K562 (cell line): ENCODE data around the gene HYOU1. TPM values are rescaled to one million over a fixed set of nuclear protein-coding genes. Genes with fewer than 3 reads are reported as not detected.

ENCODE experiments used
- ATAC-seq: fragments of 200-7000 bp; cut with Tn5 transposase; 3 replicates; pipeline ENCODE4 v1.9.1; 2020; ENCODE audit warnings: moderate library complexity
- BruUV-seq: library from RNA; stranded (reverse); fragments of 400-500 nt; replicated peaks from 2 replicates; lab custom pipeline; 2021; lab: Mats Ljungman, UMichigan
- CTCF ChIA-PET: fragments of 300-600 bp; formaldehyde crosslinking; extraction: SDS; loops from one replicate; lab custom pipeline; 2021; ENCODE audit warnings: low intra/inter-chr PET ratio; lab: Yijun Ruan, JAX
- POLR2A ChIA-PET: fragments of 300-600, 350-650 bp; sonication (Branson Sonifier 250); formaldehyde crosslinking; extraction: SDS; loops from one replicate; lab custom pipeline; 2021; ENCODE audit warnings: antibody characterized with exemption, inconsistent platforms; lab: Yijun Ruan, JAX
- DNase-seq, 4 experiments: peaks; one replicate each; pipeline versions ENCODE4 v3.0.0 to v3.0.0-alpha.2; 2011 to 2018; ENCODE audit warnings: low spot score in 3 of 4, mixed read lengths in 3 of 4; ENCODE audit errors: extremely low read depth in 1 of 4
- FAIRE-seq: peaks from 2 replicates; lab custom pipeline; 2011; peaks lifted over from hg19 to GRCh38; lab: Jason Lieb, UNC
- H2AFZ ChIP-seq: 2 replicates; pipeline ENCODE4 v1.6.0; 2011; ENCODE audit warnings: low read depth, low read length, control low read depth, inconsistent platforms
- H3K27ac ChIP-seq: fragments of 200-600 bp; 3 replicates; pipeline ENCODE4 v1.8.0; 2011; ENCODE audit warnings: low read depth, mild to moderate bottlenecking, control low read depth, inconsistent platforms, low read length, moderate library complexity, mixed read lengths; ENCODE audit errors: extremely low read depth
- H3K27me3 ChIP-seq, 2 experiments: fragments of 300-600 bp in 1 of 2; 2 replicates in 1 of 2; 3 replicates in 1 of 2; pipeline versions ENCODE4 v1.6.0 to v1.8.0; 2011; ENCODE audit warnings: inconsistent platforms in 2 of 2, low read length in 2 of 2, mild to moderate bottlenecking in 1 of 2, mixed read lengths in 1 of 2, moderate library complexity in 1 of 2; ENCODE audit not compliant: control insufficient read depth in 2 of 2, insufficient read depth in 2 of 2
- H3K36me3 ChIP-seq: fragments of 300-600 bp; 3 replicates; pipeline ENCODE4 v1.8.0; 2011; ENCODE audit warnings: mild to moderate bottlenecking, low read length, inconsistent platforms; ENCODE audit not compliant: control insufficient read depth, insufficient read depth
- H3K4me1 ChIP-seq, 2 experiments: fragments of 200-600 bp in 1 of 2; replicated peaks in 1 of 2; 2 replicates in 1 of 2; 3 replicates in 1 of 2; pipeline versions ENCODE4 v1.5.1 to v1.8.0; 2011; ENCODE audit warnings: inconsistent platforms in 2 of 2, low read length in 2 of 2, mild to moderate bottlenecking in 1 of 2, mixed read lengths in 1 of 2, moderate library complexity in 1 of 2; ENCODE audit not compliant: control insufficient read depth in 2 of 2, insufficient read depth in 2 of 2
- H3K4me2 ChIP-seq: 2 replicates; pipeline ENCODE4 v1.6.1; 2011; ENCODE audit warnings: low read length, control low read depth, inconsistent platforms, mixed read lengths; ENCODE audit not compliant: insufficient read depth
- H3K4me3 ChIP-seq: fragments of 200-600 bp; sonication (generic), shearing (Covaris generic); 2 replicates; pipeline ENCODE4 v1.5.1; 2016; ENCODE audit warnings: control low read depth, inconsistent platforms
- H3K79me2 ChIP-seq: fragments of 200-600 bp; 3 replicates; pipeline ENCODE4 v1.8.0; 2011; ENCODE audit warnings: low read length, inconsistent platforms; ENCODE audit not compliant: control insufficient read depth, insufficient read depth
- H3K9ac ChIP-seq, 2 experiments: 2 replicates each; pipeline versions ENCODE4 v1.6.0 to v1.6.1; 2011; ENCODE audit warnings: low read depth in 2 of 2, low read length in 2 of 2, control low read depth in 1 of 2, inconsistent platforms in 1 of 2, mild to moderate bottlenecking in 1 of 2, mixed read lengths in 1 of 2; ENCODE audit not compliant: insufficient read depth in 1 of 2
- H3K9me1 ChIP-seq: one replicate; pipeline ENCODE4 v1.6.0; 2011; ENCODE audit warnings: inconsistent platforms, mild to moderate bottlenecking, low read length, moderate library complexity; ENCODE audit not compliant: control insufficient read depth, insufficient read depth
- H3K9me3 ChIP-seq: replicated peaks from 2 replicates; pipeline ENCODE4 v1.5.1; 2011; ENCODE audit warnings: low read depth, low read length, inconsistent platforms; ENCODE audit not compliant: control insufficient read depth, insufficient read depth
- H4K20me1 ChIP-seq: replicated peaks from 2 replicates; pipeline ENCODE4 v1.6.1; 2011; ENCODE audit warnings: low read length, inconsistent platforms, mixed read lengths; ENCODE audit not compliant: control insufficient read depth, insufficient read depth
- CREM ChIP-seq: IDR thresholded peaks from 2 replicates; pipeline ENCODE4 v1.6.1; 2014; ENCODE audit warnings: antibody characterized with exemption, low read depth
- DNMT1 ChIP-seq: fragments of 450-650 bp; IDR thresholded peaks from 2 replicates; pipeline ENCODE4 v1.6.1; 2016; ENCODE audit warnings: antibody characterized with exemption, mild to moderate bottlenecking
- DPF2 ChIP-seq: fragments of 450-650 bp; IDR thresholded peaks from 2 replicates; pipeline ENCODE4 v1.6.1; 2016
- GTF2A2 ChIP-seq: IDR thresholded peaks from 2 replicates; pipeline ENCODE4 v1.6.1; 2016; ENCODE audit warnings: mild to moderate bottlenecking, missing genetic modification characterization, missing compliant biosample characterization
- PCBP2 ChIP-seq: fragments of 200-400 bp; formaldehyde crosslinking; IDR thresholded peaks from 2 replicates; pipeline ENCODE4 v1.6.1; 2018; ENCODE audit warnings: low read length, low read depth, mild to moderate bottlenecking, moderate library complexity; ENCODE audit not compliant: poor library complexity, severe bottlenecking
- PURB ChIP-seq: sonication (generic); formaldehyde crosslinking; IDR thresholded peaks from 2 replicates; pipeline ENCODE4 v1.9.0; 2021; ENCODE audit warnings: low read depth, mild to moderate bottlenecking, missing genetic modification reagents
- SNRNP70 ChIP-seq: fragments of 200-400 bp; formaldehyde crosslinking; optimal IDR thresholded peaks from 2 replicates; pipeline ENCODE3; 2017; ENCODE audit warnings: low read depth, low read length
- YY1 ChIP-seq, 3 experiments: IDR thresholded peaks; 2 replicates each; pipeline ENCODE4 v1.6.1; 2011; ENCODE audit warnings: low read length in 2 of 3, mild to moderate bottlenecking in 2 of 3, moderate library complexity in 2 of 3, borderline replicate concordance in 1 of 3, control low read depth in 1 of 3, low read depth in 1 of 3; ENCODE audit not compliant: insufficient read depth in 3 of 3, insufficient replicate concordance in 2 of 3, control insufficient read depth in 1 of 3, insufficient read length in 1 of 3; ENCODE audit errors: extremely low read depth in 1 of 3
- ZNF174 ChIP-seq: fragments of 250-450 bp; sonication (Bioruptor Pico); IDR thresholded peaks from 2 replicates; pipeline ENCODE4 v1.4.0; 2020; ENCODE audit warnings: mild to moderate bottlenecking
- ZNF347 ChIP-seq: fragments of 450-650 bp; formaldehyde crosslinking; IDR thresholded peaks from 2 replicates; pipeline ENCODE4 v1.4.0; 2020; ENCODE audit warnings: low read depth, mild to moderate bottlenecking, moderate library complexity
- ZNF445 ChIP-seq: fragments of 250-450 bp; sonication (Bioruptor Pico); IDR thresholded peaks from 2 replicates; pipeline ENCODE4 v1.4.0; 2020; ENCODE audit warnings: low read depth, mild to moderate bottlenecking, moderate library complexity
- WGBS: fragments of 100-300 bp; shearing (Covaris generic); methylation state at CpG from one replicate; pipeline ENCODE4 v1.1.6; 2016; ENCODE audit warnings: low coverage, mixed read lengths; ENCODE audit not compliant: insufficient coverage; ENCODE audit errors: missing lambda C conversion rate; 5-methylcytosine and 5-hydroxymethylcytosine counted together
- in situ Hi-C: fragments of 300-500 bp; cut with MboI; formaldehyde crosslinking; loops from 4 replicates; pipeline ENCODE4 v1.15.0; 2018; ENCODE audit warnings: inconsistent platforms, mixed read lengths
- intact Hi-C: fragments of 100-400 bp; cut with micrococcal nuclease; formaldehyde crosslinking; loops from 2 replicates; pipeline ENCODE4 v1.14.2; 2022
- polyA plus RNA-seq, 8 experiments: library from polyadenylated mRNA; depleted of rRNA in 4 of 8; stranded (reverse) in 5 of 8; unstranded in 3 of 8; fragments of >200 nt; fragmentation: Nextera tagmentation in 2 of 8; fragmentation: Illumina TruSeq in 1 of 8; extraction: Ambion mirVana in 2 of 8; extraction: Trizol in 1 of 8; gene quantifications; 2 replicates each; pipeline versions ENCODE4 v1.2.1 to v1.2.3, GENCODE V29; 2011 to 2014; ENCODE audit warnings: inconsistent platforms in 1 of 8, missing spikeins in 1 of 8
- total RNA-seq, 7 experiments: library from RNA; depleted of rRNA in 6 of 7; stranded (reverse); fragments of >200 nt in 6 of 7; fragmentation: Illumina TruSeq in 2 of 7; extraction: Trizol in 2 of 7; gene quantifications; 2 replicates each; pipeline versions ENCODE4 v1.2.1 to v1.2.3, GENCODE V29; 2011 to 2021; ENCODE audit warnings: low replicate concordance in 1 of 7
- TF ChIP-seq, protein P1 (sequence below): IDR thresholded peaks from 2 replicates; pipeline ENCODE4 v1.6.1; 2011; ENCODE audit not compliant: insufficient read length; ENCODE audit errors: extremely low read depth
- TF ChIP-seq, protein P2 (sequence below): fragments of 450-650 bp; IDR thresholded peaks from 2 replicates; pipeline ENCODE4 v1.7.1; 2018; ENCODE audit warnings: mild to moderate bottlenecking, low read depth; ENCODE audit not compliant: partially characterized antibody

The HYOU1 gene
- total and polyA plus RNA-seq, 9 of the 15 experiments (the other 6 are each of a cell fraction or from before 2014, with no cell fraction given): 19.5 to 197 (median 128) TPM

DNA sequence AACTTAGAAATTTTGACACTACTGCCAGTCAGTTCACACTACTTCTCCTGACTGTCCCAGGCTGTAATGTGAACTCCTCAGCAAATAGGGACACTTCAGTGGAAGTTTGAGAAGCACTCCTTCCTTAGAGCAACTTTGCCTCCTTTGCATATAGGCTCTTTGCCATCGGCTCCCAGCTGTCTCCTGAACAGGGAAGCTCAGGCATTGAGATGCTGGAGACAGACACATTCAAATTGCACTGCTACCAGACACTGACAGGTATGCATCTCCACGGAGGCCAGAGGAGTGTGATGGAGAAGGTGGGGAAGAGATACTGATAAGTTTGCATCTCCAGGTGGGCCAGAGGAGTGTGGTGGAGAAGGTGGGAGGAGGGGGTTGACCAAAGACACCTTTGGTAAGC is 37.0 kb downstream of the HYOU1 start (continued):
- no peak for TF ChIP-seq ZNF174 (CRISPR knock-in tag)
- no peak for TF ChIP-seq ZNF445 (CRISPR knock-in tag)
- no peak for TF ChIP-seq GTF2A2 (tag)
- no peak for TF ChIP-seq DPF2
- no peak for TF ChIP-seq PCBP2
- no peak for TF ChIP-seq DNMT1
- TF ChIP-seq PURB (CRISPR knock-in tag): no peak
- TF ChIP-seq, all 486 proteins: peak for 0

DNA sequence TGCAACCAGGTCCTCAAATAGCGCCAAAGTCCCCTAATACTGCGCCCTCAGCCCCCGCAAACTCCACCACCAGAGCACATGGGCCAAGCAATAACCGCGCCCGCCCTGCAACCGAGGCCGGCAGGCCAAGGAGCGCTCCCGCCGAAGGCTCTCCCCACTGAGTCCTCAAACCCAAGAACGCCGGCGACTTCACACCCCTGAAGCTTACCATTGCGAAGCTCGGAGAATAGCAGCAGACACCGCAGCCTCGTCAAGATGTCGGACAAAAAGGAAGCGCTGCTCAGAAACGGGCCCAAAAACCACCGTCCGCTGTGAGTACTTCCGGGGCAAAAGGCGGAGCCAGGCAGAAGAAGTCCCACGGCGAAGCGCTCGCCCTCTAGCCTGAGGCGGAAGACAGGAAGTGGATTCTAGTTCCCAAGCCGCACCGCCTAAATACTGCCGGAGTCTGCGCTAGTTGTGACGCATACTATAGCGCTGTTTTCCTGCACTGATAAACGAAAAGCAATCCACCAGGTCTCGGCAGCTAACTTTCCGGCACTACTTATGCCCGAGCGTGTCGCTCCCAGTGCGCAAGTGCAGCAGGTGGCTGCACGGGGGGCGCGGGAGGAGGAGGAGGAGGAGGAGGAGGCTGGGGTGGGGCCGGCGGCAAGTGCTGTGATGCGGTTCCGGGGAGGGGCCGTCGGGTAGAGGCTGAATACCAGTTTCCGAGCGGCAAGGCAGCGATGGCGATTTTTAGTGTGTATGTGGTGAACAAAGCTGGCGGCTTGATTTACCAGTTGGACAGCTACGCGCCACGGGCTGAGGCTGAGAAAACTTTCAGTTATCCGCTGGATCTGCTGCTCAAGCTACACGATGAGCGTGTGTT is 38.7 kb downstream of the HYOU1 start, which contains the start of the genes RPS25 and TRAPPC4:
Gene RPS25 (minus strand): TSS at position 270 of the 865 bp plus-strand sequence. CDS start 59 bp downstream, at position 211.
Gene TRAPPC4 (plus strand): TSS at position 693 of the 865 bp plus-strand sequence. CDS start 30 bp downstream, at position 723.
- H3K4me1 ChIP-seq: peaks cover 9 to 12% of the 10 kb centered on the region in 2 experiments; a peak in 4 of 5 replicates
- WGBS: under 1% methylated on average over 59 of the region's 63 CpGs
- no peaks in the 10 kb centered on the region for H3K27me3 ChIP-seq
- BruUV-seq: no TSS peak
- DNase-seq (peak; percentile 84 to 97 (median 86)), ATAC-seq (peak; percentile 91), FAIRE-seq (peak; percentile 93)
- H3K4me3 ChIP-seq: peak within 1 kb of the TSS; percentile 99
- H3K9ac ChIP-seq: peak within 1 kb of the TSS; percentile 95 to 100
- intact Hi-C loops (loop anchor here (1.0 to 5.0 kb wide), 5 partner anchors 12 to 84 kb away; partner anchors contain the start of genes CENATAC, DPAGT1, HYOU1 and SLC37A4), in situ Hi-C loops (no loop called here)
- ChIA-PET POLR2A (interaction anchor here (0.6 to 1.5 kb wide), 12 partner anchors 9 to 228 kb away, joined by 3 to 9 read pairs (median 4); partner anchors contain the start of genes C2CD2L, CENATAC and DPAGT1), CTCF (no interaction called here)
- H3K79me2 ChIP-seq: peaks cover 66% of the 10 kb centered on the region
- H4K20me1 ChIP-seq: 0 out of 2 replicates have a peak, but pooled peaks cover 3% of the 10 kb centered on the region
- no peaks in the 10 kb centered on the region for H3K9me1 ChIP-seq
- peak within 1 kb of the TSS; percentile 98 for H3K4me2 ChIP-seq
- peak within 1 kb of the TSS; percentile 97 for H3K27ac ChIP-seq
- H3K9me3 ChIP-seq: no peaks in the 10 kb centered on the region; the same call in 1 of the 2 replicates
- peaks cover 80% of the 10 kb centered on the region for H3K36me3 ChIP-seq
- peak within 1 kb of the TSS; percentile 97 for H2AFZ ChIP-seq
- TF ChIP-seq SNRNP70: no peak
- TF ChIP-seq YY1 (IDR thresholded peaks at IDR 0.05; ENCODE audit: borderline replicate concordance in 1 of 3, control insufficient read depth in 1 of 3, extremely low read depth in 1 of 3, insufficient read depth in 3 of 3, insufficient read length in 1 of 3, insufficient replicate concordance in 2 of 3, low read depth in 1 of 3, low read length in 2 of 3): peak; percentile 33 to 92 (median 87)
- TF ChIP-seq CREM: peak; percentile 92
- TF ChIP-seq, protein P1, sequence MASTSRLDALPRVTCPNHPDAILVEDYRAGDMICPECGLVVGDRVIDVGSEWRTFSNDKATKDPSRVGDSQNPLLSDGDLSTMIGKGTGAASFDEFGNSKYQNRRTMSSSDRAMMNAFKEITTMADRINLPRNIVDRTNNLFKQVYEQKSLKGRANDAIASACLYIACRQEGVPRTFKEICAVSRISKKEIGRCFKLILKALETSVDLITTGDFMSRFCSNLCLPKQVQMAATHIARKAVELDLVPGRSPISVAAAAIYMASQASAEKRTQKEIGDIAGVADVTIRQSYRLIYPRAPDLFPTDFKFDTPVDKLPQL: peak; percentile 58
- TF ChIP-seq, protein P2, sequence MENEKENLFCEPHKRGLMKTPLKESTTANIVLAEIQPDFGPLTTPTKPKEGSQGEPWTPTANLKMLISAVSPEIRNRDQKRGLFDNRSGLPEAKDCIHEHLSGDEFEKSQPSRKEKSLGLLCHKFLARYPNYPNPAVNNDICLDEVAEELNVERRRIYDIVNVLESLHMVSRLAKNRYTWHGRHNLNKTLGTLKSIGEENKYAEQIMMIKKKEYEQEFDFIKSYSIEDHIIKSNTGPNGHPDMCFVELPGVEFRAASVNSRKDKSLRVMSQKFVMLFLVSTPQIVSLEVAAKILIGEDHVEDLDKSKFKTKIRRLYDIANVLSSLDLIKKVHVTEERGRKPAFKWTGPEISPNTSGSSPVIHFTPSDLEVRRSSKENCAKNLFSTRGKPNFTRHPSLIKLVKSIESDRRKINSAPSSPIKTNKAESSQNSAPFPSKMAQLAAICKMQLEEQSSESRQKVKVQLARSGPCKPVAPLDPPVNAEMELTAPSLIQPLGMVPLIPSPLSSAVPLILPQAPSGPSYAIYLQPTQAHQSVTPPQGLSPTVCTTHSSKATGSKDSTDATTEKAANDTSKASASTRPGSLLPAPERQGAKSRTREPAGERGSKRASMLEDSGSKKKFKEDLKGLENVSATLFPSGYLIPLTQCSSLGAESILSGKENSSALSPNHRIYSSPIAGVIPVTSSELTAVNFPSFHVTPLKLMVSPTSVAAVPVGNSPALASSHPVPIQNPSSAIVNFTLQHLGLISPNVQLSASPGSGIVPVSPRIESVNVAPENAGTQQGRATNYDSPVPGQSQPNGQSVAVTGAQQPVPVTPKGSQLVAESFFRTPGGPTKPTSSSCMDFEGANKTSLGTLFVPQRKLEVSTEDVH: peak; percentile 94
- TF ChIP-seq ZNF347 (CRISPR knock-in tag): no peak
